Right renal cortex interstitium (tissue), 3 donors: Measurements from ENCODE around the gene TMLHE. TPM values are rescaled to one million over a fixed set of nuclear protein-coding genes. Genes with fewer than 3 reads are reported as not detected.
"Not testable (repeated sequence)": the region's sequence is repeated elsewhere in the genome, so short reads cannot be mapped to it uniquely, and the experiment has no call there.

Experiments used
- DNase-seq, 3 donors: peaks; one replicate each; pipeline ENCODE4 v3.0.0-alpha.2; 2013; ENCODE audit warnings: low read depth in 3 of 3, low spot score in 2 of 3
- polyA plus RNA-seq, 3 donors: library from polyadenylated mRNA; unstranded; fragments of 120-200 nt; gene quantifications; one replicate each; pipeline ENCODE4 v1.2.1, GENCODE V29; 2013; ENCODE audit not compliant: insufficient read length in 3 of 3

Gene TMLHE
- polyA plus RNA-seq, 3 donors = 26.0 to 32.1 (median 29.5) TPM

DNA sequence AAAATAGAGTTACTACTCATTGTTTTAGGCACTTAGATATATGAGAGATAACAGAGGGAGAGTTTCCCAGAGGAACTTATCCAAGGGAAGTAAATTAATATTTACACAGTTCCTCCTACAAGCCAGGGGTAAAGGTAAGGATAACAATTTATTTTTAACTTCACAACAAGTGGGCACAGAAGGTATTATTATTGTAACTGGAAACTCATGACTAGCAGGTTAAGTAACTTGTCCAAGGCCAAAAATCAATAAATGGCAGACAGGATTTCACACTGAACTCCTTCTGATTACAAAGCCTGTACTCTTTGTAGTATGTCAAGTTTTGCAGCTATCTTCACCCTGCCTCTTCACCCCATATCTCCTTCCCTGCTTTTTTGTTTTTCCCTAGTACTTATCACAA lies 107.5 kb downstream of the TMLHE start:
- DNase-seq = no peak

DNA sequence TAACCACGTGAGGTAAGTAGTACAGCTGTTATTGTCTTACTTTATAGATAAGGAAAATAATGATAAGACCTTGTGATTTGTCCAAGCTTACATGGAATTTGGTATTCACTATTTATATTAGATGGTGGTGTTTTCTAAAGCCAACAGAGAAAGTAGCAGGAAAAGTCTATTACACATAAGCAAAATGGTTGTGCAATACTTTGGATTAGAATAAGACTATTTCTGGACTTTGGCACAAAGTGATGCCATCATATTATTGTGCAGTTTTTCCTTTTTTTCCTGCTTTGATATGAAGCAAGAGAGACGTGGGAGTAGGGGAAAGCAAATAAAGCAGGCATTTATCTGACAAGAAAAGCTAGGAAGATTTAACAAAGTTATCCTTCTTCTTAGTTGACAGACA lies 117.6 kb downstream of the TMLHE start:
- not testable (repeated sequence) for DNase-seq

DNA sequence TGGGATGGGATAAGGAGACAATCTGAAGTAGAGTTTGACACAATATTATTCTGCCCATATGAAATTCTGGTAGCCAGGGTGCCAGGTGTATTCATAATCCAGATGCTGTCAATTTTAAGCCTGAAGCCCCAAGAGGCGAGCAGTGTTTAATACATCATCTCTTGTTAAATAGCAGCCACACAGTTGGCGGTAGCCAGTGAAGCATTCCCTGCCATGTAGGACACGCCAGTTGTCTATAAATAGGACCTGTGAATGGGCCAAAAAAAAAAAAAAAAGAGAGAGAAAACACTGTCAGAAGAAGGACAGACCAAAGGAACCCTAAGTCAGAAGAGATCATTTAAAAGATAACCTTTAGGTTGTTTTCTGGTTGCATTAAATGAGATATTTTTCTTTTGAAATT lies 121.3 kb downstream of the TMLHE start:
- not testable (repeated sequence) for DNase-seq

DNA sequence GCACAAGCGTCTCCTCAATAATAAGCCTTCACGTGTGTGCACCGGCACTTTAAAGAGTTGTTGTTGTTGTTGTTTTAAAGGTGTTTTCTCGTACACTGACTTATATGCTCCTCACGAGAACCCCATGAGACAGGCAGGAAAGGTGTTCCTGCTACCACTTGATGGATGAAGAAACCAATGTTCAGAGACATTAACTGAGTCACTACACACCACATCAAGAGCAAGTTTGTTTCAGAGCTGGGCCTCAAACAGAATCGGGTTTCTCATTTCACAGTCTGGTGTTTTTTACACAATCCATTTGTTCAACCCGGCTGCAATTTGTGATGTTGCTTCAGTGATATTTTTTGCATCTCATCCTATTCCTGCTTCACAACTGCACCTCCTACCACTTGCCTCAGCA lies 135.6 kb downstream of the TMLHE start:
- not testable (repeated sequence) for DNase-seq

DNA sequence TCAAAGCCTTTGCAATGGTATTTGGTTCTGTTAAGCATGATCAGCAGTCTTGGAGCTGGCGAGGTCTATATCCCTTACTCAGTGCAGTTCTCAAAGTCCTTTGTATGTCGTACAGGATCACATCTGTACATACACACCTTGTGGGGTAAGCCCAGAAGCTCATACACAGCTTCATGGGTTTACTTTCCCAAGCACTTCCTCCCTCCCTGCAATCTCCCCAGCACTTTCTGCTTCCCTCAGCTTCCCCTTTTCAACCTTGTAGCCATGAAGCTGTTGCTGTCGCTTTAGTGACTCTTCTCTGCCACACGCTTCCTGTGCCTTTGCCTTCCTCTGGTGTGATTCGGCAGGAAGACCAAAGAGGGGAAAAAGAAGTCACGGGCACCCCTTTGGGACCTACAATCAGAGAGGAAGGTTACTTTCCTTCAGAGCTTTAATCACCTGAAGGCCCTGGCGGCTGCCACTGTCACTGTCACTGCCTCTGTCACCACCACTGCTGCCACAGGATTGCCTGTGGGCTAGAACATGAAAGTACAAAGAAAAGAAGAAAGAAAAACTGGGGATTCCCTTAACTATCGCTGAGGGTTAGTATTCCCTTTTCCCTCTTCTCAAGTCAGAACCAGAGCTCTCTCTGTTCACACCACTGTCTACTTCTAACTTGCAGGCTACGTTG lies 146.3 kb downstream of the TMLHE start:
- DNase-seq = not testable (repeated sequence)

DNA sequence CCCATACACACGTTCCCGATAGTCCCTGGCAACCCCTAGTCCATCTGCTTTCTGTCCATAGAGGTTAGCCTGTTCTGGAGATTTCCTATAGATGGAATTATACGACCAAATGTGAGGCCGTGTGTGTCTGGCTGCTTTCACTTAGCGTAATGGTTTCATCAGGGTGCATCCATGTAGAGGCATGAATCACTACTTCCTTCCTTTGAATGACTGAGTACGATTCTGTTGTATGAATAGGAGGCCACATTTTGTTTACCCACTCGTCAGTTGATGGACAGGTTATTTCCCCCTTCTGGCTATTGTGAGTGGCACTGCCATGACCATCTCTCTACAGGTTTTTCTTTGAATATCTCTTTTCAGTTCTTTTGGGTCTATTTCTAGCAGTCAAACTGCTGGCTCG lies 152.3 kb downstream of the TMLHE start:
- not testable (repeated sequence) for DNase-seq

DNA sequence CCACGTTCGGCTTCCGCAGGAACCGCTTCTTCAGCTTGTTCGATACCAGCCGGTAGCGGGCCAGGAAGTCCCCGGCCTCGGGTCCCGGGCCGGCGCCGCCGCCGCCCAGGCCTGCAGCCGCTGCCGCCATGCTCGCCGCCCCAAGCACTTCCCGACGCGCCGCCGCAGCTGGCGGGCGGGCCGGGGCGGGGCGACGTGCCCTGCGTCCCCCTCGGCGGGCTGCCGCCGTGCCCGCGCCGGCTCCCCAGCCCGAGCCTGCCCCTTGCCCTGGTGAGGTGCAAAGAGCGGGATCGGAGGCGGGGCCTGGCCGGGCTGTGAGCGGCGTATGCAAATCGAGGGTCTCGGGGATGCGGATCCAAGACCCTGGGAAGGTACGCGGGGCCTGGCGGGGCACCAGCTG lies 154.3 kb downstream of the TMLHE start, which contains the start of gene F8A3:
TSS of gene F8A3 (minus strand) at position 150 of the 400 bp plus-strand sequence. CDS start at position 130, 20 bp downstream.
- not testable (repeated sequence) for DNase-seq

DNA sequence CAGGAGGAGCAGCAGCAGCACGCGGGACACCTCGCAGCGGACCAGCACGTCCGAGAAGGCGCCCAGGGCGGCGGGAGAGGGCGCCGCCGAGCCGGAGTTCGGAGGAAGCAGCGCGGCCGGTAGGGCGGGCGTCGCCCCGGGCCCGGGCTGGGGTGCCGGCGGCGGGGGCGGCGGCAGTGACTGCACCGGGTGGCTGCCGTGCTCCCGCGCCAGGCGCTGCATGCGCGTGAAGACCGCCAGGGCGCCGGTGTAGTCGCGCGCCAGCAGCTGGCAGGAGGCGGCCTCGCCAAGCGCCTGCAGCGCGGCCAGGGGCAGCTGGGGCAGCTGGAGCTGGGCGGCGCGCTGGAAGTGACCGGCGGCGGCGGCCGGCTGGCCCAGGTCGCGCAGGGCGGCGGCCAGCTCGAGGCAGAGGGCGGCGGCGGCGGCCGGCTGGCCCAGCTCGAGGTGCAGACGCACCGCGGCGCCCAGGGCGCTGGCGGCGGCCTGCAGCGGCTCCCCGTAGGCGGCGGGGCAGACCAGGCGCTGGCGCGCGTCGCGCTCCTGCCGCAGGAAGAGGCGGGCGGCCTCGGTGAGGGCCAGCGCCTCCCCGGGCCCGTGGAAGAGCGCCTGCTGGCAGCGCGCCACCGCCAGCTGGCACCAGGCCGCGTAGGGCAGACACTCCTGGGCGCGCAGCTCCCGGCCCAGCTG lies 154.8 kb downstream of the TMLHE start:
- not testable (repeated sequence) for DNase-seq

DNA sequence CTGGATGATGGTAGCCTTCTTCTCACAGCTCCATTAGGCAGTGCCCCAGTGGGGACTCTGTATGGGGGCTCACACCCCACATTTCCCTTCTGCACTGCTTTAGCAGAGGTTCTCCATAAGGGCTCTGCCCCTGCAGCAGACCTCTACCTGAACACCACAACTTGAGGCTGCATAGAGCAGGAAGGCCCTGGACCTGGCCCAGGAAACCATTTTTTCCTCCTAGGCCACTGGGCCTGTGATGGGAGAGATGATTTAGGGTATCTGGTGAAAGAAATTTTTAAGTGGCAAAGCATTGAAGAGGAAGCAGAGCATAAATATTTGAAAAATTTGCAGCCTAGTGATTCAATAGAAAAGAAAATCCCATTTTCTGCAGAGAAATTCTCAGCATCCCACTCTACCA lies 171.7 kb downstream of the TMLHE start:
- DNase-seq = no peak

Other genes starting within 250 kb of the TMLHE start
- gene F8A2, start 230.9 kb downstream of the TMLHE start, polyA plus RNA-seq = not detected
- 10 to 100 TPM in 2 of 3 donors, 1 to 10 TPM in 1; 7.1 to 15.3 (median 14.9) TPM for gene F8A3, start 154.3 kb downstream of the TMLHE start, polyA plus RNA-seq
- gene SPRY3, start 366 bp downstream of the TMLHE start, polyA plus RNA-seq = 1 to 10 TPM; 1.4 to 1.8 (median 1.5) TPM